ENCODE data around the gene ZFYVE28.

DNA sequence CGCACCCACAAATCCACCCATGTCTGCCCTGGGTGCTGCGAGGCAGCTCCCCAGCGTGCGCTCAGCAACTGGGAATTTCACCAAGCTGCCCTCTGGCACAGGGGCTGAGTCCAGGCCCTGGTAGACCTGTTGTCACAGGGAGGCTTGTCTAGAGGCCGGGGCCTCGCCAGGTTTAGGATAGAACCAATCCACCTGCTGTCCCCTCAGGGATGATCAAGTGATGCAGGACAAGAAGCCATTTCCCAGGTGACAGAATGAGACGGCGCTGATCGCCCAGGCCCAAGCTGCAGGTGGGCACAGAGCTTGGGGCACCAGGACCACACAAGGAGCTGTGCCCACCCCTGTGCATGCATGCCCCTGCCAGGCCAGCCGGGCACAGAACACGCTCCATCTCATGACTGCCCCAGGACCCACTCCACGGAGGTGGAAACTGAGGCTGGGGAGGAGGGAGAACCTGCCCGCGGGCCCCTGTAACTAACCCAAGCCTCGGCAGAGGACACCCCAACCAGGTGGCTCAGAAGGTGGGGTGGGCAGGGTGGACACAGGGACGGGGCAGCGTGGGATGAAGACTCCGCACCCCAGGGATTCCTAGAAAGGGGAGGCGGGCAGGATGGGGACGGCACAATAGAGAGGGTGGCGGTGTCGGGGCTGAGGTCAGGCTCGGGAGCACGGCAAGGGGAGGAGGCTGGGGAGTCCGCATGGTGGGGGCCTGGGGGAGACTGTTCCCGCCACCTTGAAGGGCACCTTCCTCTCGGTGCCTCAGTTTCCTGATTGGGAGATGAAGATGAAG is 78.0 kb downstream of the ZFYVE28 start:
- TF ChIP-seq, protein P1, sequence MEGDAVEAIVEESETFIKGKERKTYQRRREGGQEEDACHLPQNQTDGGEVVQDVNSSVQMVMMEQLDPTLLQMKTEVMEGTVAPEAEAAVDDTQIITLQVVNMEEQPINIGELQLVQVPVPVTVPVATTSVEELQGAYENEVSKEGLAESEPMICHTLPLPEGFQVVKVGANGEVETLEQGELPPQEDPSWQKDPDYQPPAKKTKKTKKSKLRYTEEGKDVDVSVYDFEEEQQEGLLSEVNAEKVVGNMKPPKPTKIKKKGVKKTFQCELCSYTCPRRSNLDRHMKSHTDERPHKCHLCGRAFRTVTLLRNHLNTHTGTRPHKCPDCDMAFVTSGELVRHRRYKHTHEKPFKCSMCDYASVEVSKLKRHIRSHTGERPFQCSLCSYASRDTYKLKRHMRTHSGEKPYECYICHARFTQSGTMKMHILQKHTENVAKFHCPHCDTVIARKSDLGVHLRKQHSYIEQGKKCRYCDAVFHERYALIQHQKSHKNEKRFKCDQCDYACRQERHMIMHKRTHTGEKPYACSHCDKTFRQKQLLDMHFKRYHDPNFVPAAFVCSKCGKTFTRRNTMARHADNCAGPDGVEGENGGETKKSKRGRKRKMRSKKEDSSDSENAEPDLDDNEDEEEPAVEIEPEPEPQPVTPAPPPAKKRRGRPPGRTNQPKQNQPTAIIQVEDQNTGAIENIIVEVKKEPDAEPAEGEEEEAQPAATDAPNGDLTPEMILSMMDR (IDR thresholded peaks at IDR 0.05; ENCODE audit: low read depth, low read length, poor library complexity, severe bottlenecking) = no peak
- no peak for TF ChIP-seq EZH2phosphoT487 (IDR thresholded peaks at IDR 0.05; ENCODE audit: borderline replicate concordance, low read length)
